GM19395 (cell line): ENCODE measurements around the gene TNNT3.
"Not testable (repeated sequence)": the region's sequence is repeated elsewhere in the genome, so short reads cannot be mapped to it uniquely, and the experiment has no call there.

ENCODE experiments used
- ATAC-seq: cut with Tn5 transposase; IDR thresholded peaks from one replicate; pipeline ENCODE4 v1.9.1; 2021; ENCODE audit warnings: mild to moderate bottlenecking, moderate library complexity; ENCODE audit not compliant: unreplicated experiment

The TNNT3 gene

GRCh38 chr11:1880746-1881441 lies 38.6 kb upstream of the TNNT3 start:
- ATAC-seq, result no peak

GRCh38 chr11:1881442-1882264 lies 37.9 kb upstream of the TNNT3 start:
- no peak for ATAC-seq

GRCh38 chr11:1882265-1883238 lies 37.0 kb upstream of the TNNT3 start:
- peak; percentile 52 for ATAC-seq

- ATAC-seq, result no peak
These were observed 35.9 kb upstream of the TNNT3 start for GRCh38 chr11:1883346-1884302.

- no peak for ATAC-seq
These were observed 35.2 kb upstream of the TNNT3 start for GRCh38 chr11:1884303-1884700.

GRCh38 chr11:1886551-1886950 lies 33.0 kb upstream of the TNNT3 start:
- ATAC-seq, result not testable (repeated sequence)

- ATAC-seq, result no peak
These were observed 31.8 kb upstream of the TNNT3 start for GRCh38 chr11:1887451-1888346.

- no peak for ATAC-seq
These were observed 31.2 kb upstream of the TNNT3 start for GRCh38 chr11:1888347-1888753.

- no peak for ATAC-seq
These were observed 30.7 kb upstream of the TNNT3 start for GRCh38 chr11:1888811-1889210.

GRCh38 chr11:1889224-1889930 lies 30.1 kb upstream of the TNNT3 start:
- ATAC-seq, result no peak

- no peak for ATAC-seq
These were observed 29.3 kb upstream of the TNNT3 start for GRCh38 chr11:1889941-1890855.

- ATAC-seq, result no peak
These were observed 28.4 kb upstream of the TNNT3 start for GRCh38 chr11:1890856-1891830.

- no peak for ATAC-seq
These were observed 27.7 kb upstream of the TNNT3 start, which contains the start of gene PRR33 for GRCh38 chr11:1891831-1892115. TSS of gene PRR33 (minus strand) at chr11:1891895. CDS start at chr11:1890584, 1,311 bp downstream.

- no peak for ATAC-seq
These were observed 27.4 kb upstream of the TNNT3 start for GRCh38 chr11:1892116-1892515.

- ATAC-seq, result no peak
These were observed 26.9 kb upstream of the TNNT3 start for GRCh38 chr11:1892558-1892957.
